Hair follicle dermal papilla cell (primary cell): ENCODE measurements around the gene SNAPIN. TPM values are rescaled to one million over a fixed set of nuclear protein-coding genes. Genes with fewer than 3 reads are reported as not detected.

Experiments
- small RNA-seq: library from RNA; depleted of rRNA; stranded (forward); fragments of <200 nt; gene quantifications from one replicate; pipeline ENCODE3, GENCODE V24; 2012
- total RNA-seq: library from RNA; depleted of rRNA; stranded (reverse); fragments of >200 nt; gene quantifications from 2 replicates; pipeline ENCODE4 v1.2.3, GENCODE V29; 2012

Gene SNAPIN, protein sequence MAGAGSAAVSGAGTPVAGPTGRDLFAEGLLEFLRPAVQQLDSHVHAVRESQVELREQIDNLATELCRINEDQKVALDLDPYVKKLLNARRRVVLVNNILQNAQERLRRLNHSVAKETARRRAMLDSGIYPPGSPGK
- total RNA-seq, result 45.8 and 56.8 TPM in 2 replicates

DNA sequence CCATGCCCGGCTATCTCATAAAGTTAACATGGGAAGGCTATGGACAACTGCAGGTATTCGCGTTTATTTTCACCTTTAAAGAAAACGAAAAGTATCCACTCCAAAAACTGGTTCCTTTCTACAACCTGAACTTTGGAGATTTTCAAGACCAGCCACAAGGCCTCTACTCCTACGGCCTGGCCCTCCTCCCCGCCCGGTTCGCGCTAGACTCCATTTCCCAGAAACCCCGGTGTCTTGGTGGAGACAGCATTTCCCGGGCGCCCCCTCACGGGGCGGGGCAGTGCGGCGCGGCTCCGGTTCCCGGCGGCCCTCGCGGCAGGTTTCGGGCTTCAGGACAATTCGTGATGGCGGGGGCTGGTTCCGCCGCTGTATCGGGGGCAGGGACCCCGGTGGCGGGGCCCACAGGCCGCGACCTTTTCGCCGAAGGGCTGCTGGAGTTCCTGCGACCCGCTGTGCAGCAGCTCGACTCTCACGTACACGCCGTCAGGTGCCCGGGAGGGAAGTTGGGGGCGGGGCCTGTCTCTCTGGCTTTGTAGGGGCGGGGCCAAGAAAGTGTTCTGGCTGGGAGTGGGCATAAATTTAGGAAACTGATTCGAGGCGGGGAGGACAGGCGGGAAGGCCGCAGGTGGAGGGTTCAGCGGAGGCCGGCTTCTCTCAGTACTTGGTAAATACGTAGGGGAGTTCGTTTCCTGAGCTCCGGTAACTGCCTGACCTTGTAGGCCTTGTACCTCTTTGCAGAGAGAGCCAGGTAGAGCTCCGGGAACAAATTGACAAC lies at the start of gene SNAPIN:
SNAPIN (plus strand) TSS at position 304 of the 775 bp plus-strand sequence; CDS start at position 345, 41 bp downstream.

DNA sequence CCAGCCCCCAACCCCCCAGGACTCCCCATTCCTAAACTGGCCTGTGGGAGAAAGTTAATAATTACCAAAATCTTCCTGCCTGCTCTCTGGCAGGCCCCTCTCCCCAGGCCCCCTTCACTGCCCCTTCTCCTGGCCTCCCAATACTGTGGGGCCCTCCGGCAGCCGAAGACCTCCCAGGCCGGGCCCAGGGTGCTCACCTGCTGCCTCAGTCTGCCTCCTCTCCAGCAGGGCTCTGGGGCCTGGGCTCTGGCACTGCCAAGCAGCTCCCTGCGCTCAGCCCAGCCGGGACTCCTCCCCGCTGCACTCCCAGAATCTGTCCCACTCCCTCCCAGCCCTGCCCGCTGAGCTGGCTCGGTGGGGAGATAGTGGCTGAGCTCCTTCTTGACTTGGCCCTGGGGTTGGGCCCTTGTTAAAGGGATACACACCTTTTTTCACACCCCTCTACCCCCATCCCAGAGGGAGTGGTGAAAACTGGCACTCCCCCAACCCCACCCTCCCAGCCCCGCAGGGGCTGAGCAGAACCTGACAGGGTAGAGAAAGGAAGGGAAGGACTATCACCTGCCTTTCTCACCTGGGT lies 45.7 kb upstream of the SNAPIN start, which contains the start of gene S100A16:
S100A16 (minus strand) TSS at position 383 of the 577 bp plus-strand sequence. CDS start 4,986 bp downstream, outside the sequence.

DNA sequence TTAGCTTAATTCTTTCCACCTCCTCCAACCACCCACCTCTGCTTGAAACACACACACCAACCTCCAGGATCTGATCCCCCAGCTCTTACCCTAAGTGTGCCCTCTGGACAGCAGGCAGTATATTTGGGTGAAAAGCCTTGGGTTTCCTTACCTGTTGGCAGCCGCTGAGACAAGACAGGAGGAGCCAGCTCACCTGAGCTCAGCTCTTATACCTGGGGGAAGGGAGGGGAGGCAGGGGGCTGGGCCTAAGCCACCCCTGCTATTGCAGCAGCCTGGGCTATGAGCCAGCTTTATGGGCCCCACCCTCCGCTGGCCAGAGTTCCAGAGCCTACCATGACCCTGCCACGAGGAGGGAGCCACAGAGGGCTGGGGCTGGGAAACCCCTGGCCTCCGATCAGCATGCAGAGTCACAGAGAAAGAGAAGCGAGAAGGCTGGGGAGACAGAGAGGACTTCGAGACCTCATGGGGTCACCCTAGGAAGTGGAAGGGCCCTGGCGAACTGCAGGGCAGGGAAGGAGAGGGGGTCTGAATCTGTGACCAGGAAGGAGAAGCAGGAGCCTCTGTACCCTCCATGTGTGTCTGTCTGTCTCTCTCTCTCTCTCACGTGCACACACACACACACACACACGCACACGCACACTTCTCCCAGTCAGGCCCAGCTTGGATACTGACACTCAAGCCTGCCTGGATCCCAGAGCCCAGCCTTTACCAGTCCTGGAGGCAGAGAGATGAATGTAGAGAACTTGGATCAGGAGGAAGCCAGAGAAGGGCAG lies 42.2 kb upstream of the SNAPIN start, which contains the start of gene S100A14:
S100A14 (minus strand) TSS at position 182 of the 773 bp plus-strand sequence. CDS start 467 bp downstream, outside the sequence.

DNA sequence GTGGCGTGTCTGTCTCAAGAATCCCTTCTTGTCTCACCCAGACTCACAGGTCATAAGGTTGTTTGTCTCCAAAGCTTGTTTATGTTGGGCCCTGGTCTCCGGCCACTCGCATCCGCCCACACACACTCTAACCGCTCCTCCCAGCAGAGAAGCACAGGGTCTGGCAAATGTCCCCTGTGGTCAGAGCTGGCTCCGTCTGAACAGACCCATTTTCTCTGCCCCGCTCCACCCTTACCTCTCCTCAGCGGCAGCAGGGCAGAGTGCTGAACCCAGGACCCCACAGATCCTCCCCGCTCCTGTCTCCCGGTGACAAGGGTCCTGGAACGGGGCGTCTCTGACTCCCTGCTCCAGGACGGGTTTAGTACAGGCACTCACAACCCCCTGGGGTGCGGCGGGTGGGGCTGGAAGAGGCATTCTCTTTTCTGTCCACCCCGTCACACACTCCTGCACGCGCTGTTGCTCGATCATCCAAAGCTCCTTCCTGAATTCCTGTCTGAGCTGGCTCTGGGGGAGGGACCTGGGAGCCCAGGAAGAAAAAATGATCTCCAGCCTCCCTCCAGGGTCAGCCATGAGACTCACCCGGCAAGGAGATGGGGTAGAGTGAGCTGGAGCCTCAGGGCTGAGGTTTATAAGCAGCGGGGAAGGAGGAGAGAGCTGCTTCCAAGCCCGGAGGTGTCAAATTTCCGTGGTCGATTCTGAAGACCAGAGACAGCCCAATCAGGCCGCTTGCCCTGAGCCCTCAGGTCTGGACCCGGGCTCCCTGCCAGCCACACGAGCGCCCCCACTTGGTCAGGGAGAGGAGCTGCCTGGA lies 31.4 kb upstream of the SNAPIN start, which contains the start of gene S100A13:
S100A13 (minus strand) TSS at position 602 of the 811 bp plus-strand sequence. CDS start 1,033 bp downstream, outside the sequence.

DNA sequence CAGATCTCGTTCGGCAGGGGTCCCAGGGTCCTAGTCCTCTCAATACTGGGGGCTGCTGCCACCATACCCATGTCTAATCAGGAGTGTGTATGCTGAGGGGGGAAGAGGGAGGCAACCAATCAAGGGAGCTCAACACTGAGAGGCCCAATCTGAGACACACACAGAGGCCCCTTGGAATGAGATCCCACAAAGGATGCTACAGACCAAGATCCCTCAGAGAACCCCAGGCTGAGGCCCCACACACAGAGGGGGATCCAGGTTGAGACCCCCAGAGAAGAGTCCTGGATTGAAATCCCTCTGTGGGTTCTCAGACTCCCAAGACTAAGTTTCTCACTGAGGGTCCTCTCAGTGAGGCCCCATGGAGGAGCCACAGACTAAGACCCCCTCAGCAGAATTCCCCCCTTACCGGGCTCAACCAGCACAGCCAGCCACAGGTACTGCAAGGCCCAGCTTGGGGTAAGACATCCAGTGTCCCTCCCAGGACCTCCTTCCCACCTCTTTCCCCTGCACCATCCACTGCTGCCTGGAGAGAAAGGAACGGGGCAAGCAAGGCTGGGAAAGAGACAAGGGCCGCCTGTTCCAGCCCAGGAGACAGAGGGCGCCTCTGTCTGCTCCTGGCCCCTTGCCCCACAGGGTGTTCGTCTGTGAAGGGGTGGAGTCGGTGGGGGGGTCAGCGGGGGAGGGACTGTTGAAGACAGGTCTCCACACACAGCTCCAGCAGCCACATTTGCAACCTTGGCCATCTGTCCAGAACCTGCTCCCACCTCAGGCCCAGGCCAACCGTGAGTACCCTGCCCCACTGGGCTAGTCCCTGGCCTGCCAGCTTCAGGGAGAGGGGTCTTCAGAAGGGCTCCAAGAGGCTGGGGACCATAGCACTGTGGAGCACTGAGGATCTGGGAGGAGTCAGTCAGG lies 30.5 kb upstream of the SNAPIN start, which contains the start of gene S100A1:
S100A1 (plus strand) TSS at position 720 of the 912 bp plus-strand sequence. CDS start 2,088 bp downstream, outside the sequence.

DNA sequence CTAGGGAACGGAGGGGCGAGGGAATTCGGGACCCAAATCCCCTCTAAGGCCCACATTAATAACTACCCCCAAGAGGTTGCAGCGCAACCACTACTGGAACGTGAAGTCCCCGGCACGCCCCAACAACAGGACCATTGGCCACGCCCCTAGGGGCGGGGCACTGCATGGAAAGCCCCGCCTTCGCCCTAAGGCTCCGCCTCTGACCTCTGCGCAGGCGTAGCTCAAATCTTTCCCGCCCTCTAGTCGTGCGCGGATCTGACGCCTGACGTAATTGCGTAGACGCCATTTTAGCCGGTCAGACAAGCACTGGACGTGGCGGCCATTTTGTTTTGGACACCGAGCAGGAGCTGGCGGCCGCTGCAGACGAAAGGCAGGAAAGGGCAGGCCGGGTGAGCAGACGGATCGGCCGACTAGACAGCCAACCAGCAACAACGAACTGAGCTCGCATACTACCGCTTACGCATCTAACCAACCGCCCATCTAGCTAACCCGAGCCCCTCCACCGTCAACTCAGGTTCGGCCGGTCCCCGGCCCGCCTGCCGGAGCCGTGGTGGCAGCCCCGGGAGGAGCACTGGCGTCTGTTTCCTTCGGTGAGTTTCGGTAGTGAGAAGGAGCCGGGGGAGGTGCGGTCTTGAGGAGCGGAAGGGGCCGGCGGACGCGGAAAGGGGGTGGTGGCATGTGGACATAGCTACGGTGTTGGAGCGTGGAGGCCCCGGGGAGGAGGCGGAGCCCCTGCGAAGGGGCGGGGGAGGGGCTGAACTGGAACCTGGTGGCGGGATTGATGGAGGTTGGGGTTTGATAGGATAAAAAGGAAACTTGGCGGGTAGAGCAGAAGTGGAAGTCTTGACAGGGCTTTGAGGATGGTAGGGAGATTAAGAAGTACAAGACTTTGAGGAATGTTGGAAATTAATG lies 24.5 kb upstream of the SNAPIN start, which contains the start of gene CHTOP:
CHTOP (plus strand) TSS at position 313 of the 912 bp plus-strand sequence. CDS start 2,523 bp downstream, outside the sequence.

DNA sequence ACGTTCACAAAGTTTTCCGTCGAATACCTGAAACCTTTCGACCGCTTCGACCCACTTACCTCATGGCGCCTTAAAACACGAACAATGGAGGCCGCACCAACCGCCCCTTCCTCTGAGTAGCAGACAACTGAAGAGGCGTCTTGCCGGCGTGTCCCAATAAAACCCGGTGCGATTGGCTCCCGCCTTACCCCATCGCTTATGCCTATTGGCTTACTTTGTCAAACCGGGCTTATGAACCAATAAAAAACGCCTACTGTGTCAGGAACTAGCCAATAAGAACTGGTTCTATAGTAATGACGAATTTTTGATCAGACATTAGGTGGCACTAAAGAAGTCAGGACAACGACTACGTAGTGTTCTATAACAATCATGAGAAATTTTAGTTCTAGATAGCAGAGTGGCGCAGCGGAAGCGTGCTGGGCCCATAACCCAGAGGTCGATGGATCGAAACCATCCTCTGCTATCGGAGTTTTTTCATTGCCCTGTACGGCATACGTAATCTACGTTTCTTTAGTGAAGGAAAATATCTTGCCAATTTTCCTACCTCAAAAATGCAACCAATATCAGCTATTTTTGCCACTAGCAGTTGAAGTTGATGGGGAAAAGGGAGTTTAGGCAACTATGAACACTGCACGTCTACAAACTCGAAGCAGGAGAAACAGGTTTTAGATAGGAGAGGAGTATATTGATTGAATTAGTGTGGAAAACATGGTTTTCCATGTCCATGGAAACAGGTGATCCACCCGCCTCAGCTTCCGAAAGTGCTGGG lies 12.5 kb downstream of the SNAPIN start, which contains the start of gene ILF2:
ILF2 (minus strand) TSS at position 135 of the 769 bp plus-strand sequence; CDS start at position 64, 71 bp downstream.

DNA sequence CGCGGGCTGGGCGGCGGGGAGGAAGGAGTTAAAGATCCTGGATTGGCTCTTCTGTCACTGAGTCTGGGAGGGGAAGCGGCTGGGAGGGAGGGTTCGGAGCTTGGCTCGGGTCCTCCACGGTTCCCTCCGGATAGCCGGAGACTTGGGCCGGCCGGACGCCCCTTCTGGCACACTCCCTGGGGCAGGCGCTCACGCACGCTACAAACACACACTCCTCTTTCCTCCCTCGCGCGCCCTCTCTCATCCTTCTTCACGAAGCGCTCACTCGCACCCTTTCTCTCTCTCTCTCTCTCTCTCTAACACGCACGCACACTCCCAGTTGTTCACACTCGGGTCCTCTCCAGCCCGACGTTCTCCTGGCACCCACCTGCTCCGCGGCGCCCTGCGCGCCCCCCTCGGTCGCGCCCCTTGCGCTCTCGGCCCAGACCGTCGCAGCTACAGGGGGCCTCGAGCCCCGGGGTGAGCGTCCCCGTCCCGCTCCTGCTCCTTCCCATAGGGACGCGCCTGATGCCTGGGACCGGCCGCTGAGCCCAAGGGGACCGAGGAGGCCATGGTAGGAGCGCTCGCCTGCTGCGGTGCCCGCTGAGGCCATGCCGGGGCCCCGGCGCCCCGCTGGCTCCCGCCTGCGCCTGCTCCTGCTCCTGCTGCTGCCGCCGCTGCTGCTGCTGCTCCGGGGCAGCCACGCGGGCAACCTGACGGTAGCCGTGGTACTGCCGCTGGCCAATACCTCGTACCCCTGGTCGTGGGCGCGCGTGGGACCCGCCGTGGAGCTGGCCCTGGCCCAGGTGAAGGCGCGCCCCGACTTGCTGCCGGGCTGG lies 20.2 kb downstream of the SNAPIN start, which contains the start of gene NPR1:
NPR1 (plus strand) TSS at position 170 of the 818 bp plus-strand sequence; CDS start at position 591, 421 bp downstream.

Small RNA genes within 50 kb of the gene (small RNA-seq; reads per million reads assigned to genes)
- gene MIR8083 (not detected), gene RN7SL372P (not detected)

Other genes starting within 250 kb of the SNAPIN start
- not detected in 2 replicates for gene S100A7A, start 242.2 kb upstream of the SNAPIN start, total RNA-seq
- gene S100A7, start 198.1 kb upstream of the SNAPIN start, total RNA-seq, result not detected in 2 replicates
- 1,038 and 1,069 TPM in 2 replicates for gene S100A6, start 122.7 kb upstream of the SNAPIN start, total RNA-seq
- gene S100A5, start 117.8 kb upstream of the SNAPIN start, total RNA-seq, result not detected in 2 replicates
- gene S100A4, start 112.9 kb upstream of the SNAPIN start, total RNA-seq, result 874 and 1,480 TPM in 2 replicates
- 6.3 and 6.6 TPM in 2 replicates for gene S100A3, start 109.4 kb upstream of the SNAPIN start, total RNA-seq
- 3.4 and 6.8 TPM in 2 replicates for gene S100A2, start 92.9 kb upstream of the SNAPIN start, total RNA-seq
- gene S100A16, start 45.6 kb upstream of the SNAPIN start, total RNA-seq, result 157 and 225 TPM in 2 replicates
- gene S100A14, start 42.4 kb upstream of the SNAPIN start, total RNA-seq, result 0.36 and 0.65 TPM in 2 replicates
- gene S100A13, start 31.2 kb upstream of the SNAPIN start, total RNA-seq, result 71.1 and 103 TPM in 2 replicates
- gene S100A1, start 30.3 kb upstream of the SNAPIN start, total RNA-seq, result not detected in 2 replicates
- gene CHTOP, start 24.6 kb upstream of the SNAPIN start, total RNA-seq, result 44.3 and 53.1 TPM in 2 replicates
- 116 and 124 TPM in 2 replicates for gene ILF2, start 12.3 kb downstream of the SNAPIN start, total RNA-seq
- gene NPR1, start 20.0 kb downstream of the SNAPIN start, total RNA-seq, result under 0.01 TPM in 1 of 2 replicates, not detected in the other
- 44.7 and 53.4 TPM in 2 replicates for gene INTS3, start 69.3 kb downstream of the SNAPIN start, total RNA-seq
- gene SLC27A3, start 116.7 kb downstream of the SNAPIN start, total RNA-seq, result 9.5 and 14.3 TPM in 2 replicates